NCI-H460 (cell line): ENCODE results near the gene ADK. TPM values are rescaled to one million over a fixed set of nuclear protein-coding genes. Genes with fewer than 3 reads are reported as not detected.

Source experiments
- DNase-seq: peaks from one replicate; pipeline ENCODE4 v3.0.0-alpha.2; 2016; ENCODE audit warnings: low read depth; ENCODE audit errors: extremely low read depth
- small RNA-seq, 2 experiments: library from RNA; depleted of rRNA; stranded (forward); fragments of <200 nt; gene quantifications; one replicate each; pipeline ENCODE3, GENCODE V24; 2014
- total RNA-seq: library from RNA; depleted of rRNA; stranded (reverse); fragments of >200 nt; shearing (Covaris generic); gene quantifications from 2 replicates; pipeline ENCODE4 v1.2.3, GENCODE V29; 2014; rRNA removed

ADK gene
- total RNA-seq, 1 experiment from 2014 or later = 50.2 TPM

GRCh38 chr10:74753442-74754211 is 602.6 kb downstream of the ADK start:
- DNase-seq = no peak

GRCh38 chr10:74754381-74754821 is 603.4 kb downstream of the ADK start:
- no peak for DNase-seq

- no peak for DNase-seq
Observed at GRCh38 chr10:74755273-74755672, 604.3 kb downstream of the ADK start.

Small RNA genes within 50 kb of the gene (small RNA-seq; reads per million reads assigned to genes)
- gene RF00019 (0 reads per million in 2 experiments), gene TIMM9P1 (0 reads per million in 2 experiments)

Other genes with a start within 250 kb of the ADK start
- 9.5 and 10.3 TPM in 2 replicates for gene PLAU, start 240.1 kb upstream of the ADK start, total RNA-seq
- gene VCL, start 153.1 kb upstream of the ADK start, total RNA-seq = 73.9 and 75.7 TPM in 2 replicates
- gene AP3M1, start 393 bp upstream of the ADK start, total RNA-seq = 49.8 and 60.6 TPM in 2 replicates